Measurements from ENCODE around the gene NYAP1. TPM values are rescaled to one million over a fixed set of nuclear protein-coding genes. Genes with fewer than 3 reads are reported as not detected.
A peak's percentile ranks its signal among the peaks of the same experiment; 100 is the strongest.
"Not testable (repeated sequence)": the region's sequence is repeated elsewhere in the genome, so short reads cannot be mapped to it uniquely, and the experiment has no call there.

NYAP1 gene
- total and polyA plus RNA-seq, 7 donors = 0.08 to 0.32 (median 0.15) TPM

GRCh38 chr7:100437150-100438100 lies 46.3 kb upstream of the NYAP1 start:
- ATAC-seq (peak in 1 of 4 donors; percentile 3), DNase-seq (no peak)
- Histone ChIP-seq H3K27me3 (ENCODE audit: insufficient read depth in 3 of 3, low read length in 2 of 3) (no peaks in the 10 kb centered on the region), H3K27ac (peak overlapping the region; percentile 96), H3K4me3 (peak overlapping the region; percentile 94), H3K9me3 (no peaks in the 10 kb centered on the region), H3K36me3 (ENCODE audit: insufficient read depth in 1 of 2, low read depth in 1 of 2) (peaks cover 0 to 25% of the 10 kb centered on the region in 2 donors), H3K4me1 (peaks cover 11% of the 10 kb centered on the region)
- TF ChIP-seq, protein P1, sequence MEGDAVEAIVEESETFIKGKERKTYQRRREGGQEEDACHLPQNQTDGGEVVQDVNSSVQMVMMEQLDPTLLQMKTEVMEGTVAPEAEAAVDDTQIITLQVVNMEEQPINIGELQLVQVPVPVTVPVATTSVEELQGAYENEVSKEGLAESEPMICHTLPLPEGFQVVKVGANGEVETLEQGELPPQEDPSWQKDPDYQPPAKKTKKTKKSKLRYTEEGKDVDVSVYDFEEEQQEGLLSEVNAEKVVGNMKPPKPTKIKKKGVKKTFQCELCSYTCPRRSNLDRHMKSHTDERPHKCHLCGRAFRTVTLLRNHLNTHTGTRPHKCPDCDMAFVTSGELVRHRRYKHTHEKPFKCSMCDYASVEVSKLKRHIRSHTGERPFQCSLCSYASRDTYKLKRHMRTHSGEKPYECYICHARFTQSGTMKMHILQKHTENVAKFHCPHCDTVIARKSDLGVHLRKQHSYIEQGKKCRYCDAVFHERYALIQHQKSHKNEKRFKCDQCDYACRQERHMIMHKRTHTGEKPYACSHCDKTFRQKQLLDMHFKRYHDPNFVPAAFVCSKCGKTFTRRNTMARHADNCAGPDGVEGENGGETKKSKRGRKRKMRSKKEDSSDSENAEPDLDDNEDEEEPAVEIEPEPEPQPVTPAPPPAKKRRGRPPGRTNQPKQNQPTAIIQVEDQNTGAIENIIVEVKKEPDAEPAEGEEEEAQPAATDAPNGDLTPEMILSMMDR (IDR thresholded peaks at IDR 0.05) = no peak
- 84 to 88% (median 85%) methylated on average over 28 of the region's 28 CpGs for WGBS, 3 donors
- intact Hi-C loops (cut with DNase I) = no loop called here

GRCh38 chr7:100438172-100438571 lies 45.6 kb upstream of the NYAP1 start:
- ATAC-seq (no peak), DNase-seq (no peak)
- no peak overlapping the region for H3K4me3 ChIP-seq
- WGBS, 3 donors = 45 to 52% (median 46%) methylated on average over 2 of the region's 2 CpGs
- no peaks in the 10 kb centered on the region for H3K9me3 ChIP-seq
- H3K27me3 ChIP-seq (ENCODE audit: insufficient read depth in 3 of 3, low read length in 2 of 3) = no peaks in the 10 kb centered on the region
- intact Hi-C loops (cut with DNase I) = no loop called here
- peaks cover 11% of the 10 kb centered on the region for H3K4me1 ChIP-seq
- H3K36me3 ChIP-seq (ENCODE audit: insufficient read depth in 1 of 2, low read depth in 1 of 2) = peaks cover 0 to 18% of the 10 kb centered on the region in 2 donors
- peak overlapping the region; percentile 2 for H3K27ac ChIP-seq
- TF ChIP-seq, protein P1 (IDR thresholded peaks at IDR 0.05) = no peak

DNA sequence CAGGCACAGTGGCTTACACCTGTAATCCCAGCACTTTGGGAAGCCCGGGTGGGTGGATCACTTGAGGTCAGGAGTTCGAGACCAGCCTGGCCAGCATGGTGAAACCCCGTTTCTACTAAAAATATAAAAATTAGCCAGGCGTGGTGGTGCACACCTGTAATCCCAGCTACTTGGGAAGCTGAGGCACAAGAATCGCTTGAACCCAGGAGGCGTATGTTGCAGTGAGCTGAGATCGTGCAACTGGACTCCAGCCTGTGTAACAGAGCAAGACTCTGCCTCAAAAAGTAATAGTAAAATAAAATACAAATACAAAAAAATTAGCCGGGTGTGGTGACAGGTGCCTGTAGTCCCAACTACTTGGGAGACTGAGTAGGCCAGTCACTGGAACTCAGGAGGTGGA lies 45.0 kb upstream of the NYAP1 start:
- intact Hi-C loops (cut with DNase I); H3K9me3 ChIP-seq; ATAC-seq; H3K27ac ChIP-seq; DNase-seq; H3K4me3 ChIP-seq; H3K27me3 ChIP-seq (ENCODE audit: insufficient read depth in 3 of 3, low read length in 2 of 3): not testable (repeated sequence)
- 93 to 95% (median 93%) methylated on average over 8 of the region's 8 CpGs for WGBS, 3 donors
- Histone ChIP-seq H3K36me3 (ENCODE audit: insufficient read depth in 1 of 2, low read depth in 1 of 2) (peaks cover 0 to 12% of the 10 kb centered on the region in 2 donors), H3K4me1 (peaks cover 11% of the 10 kb centered on the region)

GRCh38 chr7:100439244-100439643 lies 44.5 kb upstream of the NYAP1 start:
- H3K4me3 ChIP-seq; H3K36me3 ChIP-seq (ENCODE audit: insufficient read depth in 1 of 2, low read depth in 1 of 2); H3K27ac ChIP-seq; H3K27me3 ChIP-seq (ENCODE audit: insufficient read depth in 3 of 3, low read length in 2 of 3); DNase-seq; ATAC-seq; intact Hi-C loops (cut with DNase I); H3K9me3 ChIP-seq: not testable (repeated sequence)
- peaks cover 11% of the 10 kb centered on the region for H3K4me1 ChIP-seq
- 82 to 90% (median 86%) methylated on average over 7 of the region's 7 CpGs for WGBS, 3 donors

GRCh38 chr7:100441641-100442535 lies 41.8 kb upstream of the NYAP1 start:
- Histone ChIP-seq H3K4me1 (peaks cover 3% of the 10 kb centered on the region), H3K4me3 (no peak overlapping the region), H3K27me3 (ENCODE audit: insufficient read depth in 3 of 3, low read length in 2 of 3) (no peaks in the 10 kb centered on the region), H3K9me3 (no peaks in the 10 kb centered on the region), H3K27ac (no peak overlapping the region), H3K36me3 (ENCODE audit: insufficient read depth in 1 of 2, low read depth in 1 of 2) (no peaks in the 10 kb centered on the region)
- ATAC-seq (no peak), DNase-seq (no peak)
- intact Hi-C loops (cut with DNase I) = no loop called here
- WGBS, 3 donors = 75 to 89% (median 84%) methylated on average over 11 of the region's 11 CpGs
- TF ChIP-seq, protein P1 (IDR thresholded peaks at IDR 0.05) = no peak
